Measurements from ENCODE around the gene BZW1. TPM values are rescaled to one million over a fixed set of nuclear protein-coding genes. Genes with fewer than 3 reads are reported as not detected.

BZW1 gene
- polyA plus RNA-seq, 1 of the 3 experiments (the other 2 are of a cell fraction), result 131 TPM

DNA sequence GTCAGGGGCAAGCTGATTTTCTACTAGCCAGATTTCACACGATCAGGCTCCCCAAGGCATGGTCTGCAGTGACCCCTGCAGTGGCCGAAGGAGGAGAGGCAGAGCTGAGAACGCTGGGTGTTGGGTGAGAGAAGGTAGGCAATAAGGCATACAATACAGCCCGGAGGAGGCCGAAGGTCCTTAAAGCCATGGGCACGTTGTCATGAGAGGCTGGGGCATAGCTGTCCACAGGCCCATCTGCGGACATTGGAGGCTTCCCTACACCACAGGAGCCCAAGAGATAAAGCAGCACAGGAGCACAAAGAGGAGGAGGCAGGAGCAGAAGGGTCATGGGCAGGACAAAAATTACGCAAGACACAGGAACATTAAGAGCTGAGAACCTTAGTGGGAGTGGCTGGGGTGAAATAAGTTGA is 16.7 kb upstream of the BZW1 start:
- ChIA-PET POLR2A (no interaction called here), CTCF (interaction anchor here (1.0 kb wide), 1 partner anchor 82 kb away, joined by 5 read pairs; no protein-coding TSS in a partner anchor)
- Histone ChIP-seq H3K9ac (no peak overlapping the region), H2AFZ (ENCODE audit: low read depth) (0 out of 2 replicates have a peak overlapping the region, but pooled peaks have one; percentile 11), H3K4me2 (no peak overlapping the region), H4K20me1 (ENCODE audit: insufficient read depth) (no peaks in the 10 kb centered on the region), H3K9me3 (no peaks in the 10 kb centered on the region), H3K9me2 (no peaks in the 10 kb centered on the region), H3K4me1 (ENCODE audit: control insufficient read depth in 1 of 2, insufficient read depth in 2 of 2, low read depth in 1 of 2, low read length in 1 of 2) (no peaks in the 10 kb centered on the region), H3K27ac (ENCODE audit: low read depth in 2 of 2, low read length in 1 of 2) (no peak overlapping the region), H3K27me3 (ENCODE audit: insufficient read depth) (no peaks in the 10 kb centered on the region), H3K79me2 (ENCODE audit: insufficient read depth) (no peaks in the 10 kb centered on the region), H3K4me3 (ENCODE audit: low read depth in 2 of 2, low read length in 1 of 2) (no peak overlapping the region), H3K36me3 (replicated peaks in 1 of 2; ENCODE audit: control insufficient read depth in 1 of 2, insufficient read depth in 2 of 2, low read length in 1 of 2) (no peaks in the 10 kb centered on the region), H3F3A (replicated peaks; ENCODE audit: insufficient read depth) (no peaks in the 10 kb centered on the region)
- TF ChIP-seq RAD21 (IDR thresholded peaks at IDR 0.05; ENCODE audit: low read length) (peak; percentile 14; the same call in 1 of the 2 replicates), GABPA (IDR thresholded peaks at IDR 0.05; ENCODE audit: low read depth) (no peak), POLR2AphosphoS5 (IDR thresholded peaks at IDR 0.05; ENCODE audit: low read depth, low read length) (no peak)
- TF ChIP-seq, protein P1, sequence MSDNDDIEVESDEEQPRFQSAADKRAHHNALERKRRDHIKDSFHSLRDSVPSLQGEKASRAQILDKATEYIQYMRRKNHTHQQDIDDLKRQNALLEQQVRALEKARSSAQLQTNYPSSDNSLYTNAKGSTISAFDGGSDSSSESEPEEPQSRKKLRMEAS (IDR thresholded peaks at IDR 0.05; ENCODE audit: low read depth), result no peak
- TF ChIP-seq, protein P2, sequence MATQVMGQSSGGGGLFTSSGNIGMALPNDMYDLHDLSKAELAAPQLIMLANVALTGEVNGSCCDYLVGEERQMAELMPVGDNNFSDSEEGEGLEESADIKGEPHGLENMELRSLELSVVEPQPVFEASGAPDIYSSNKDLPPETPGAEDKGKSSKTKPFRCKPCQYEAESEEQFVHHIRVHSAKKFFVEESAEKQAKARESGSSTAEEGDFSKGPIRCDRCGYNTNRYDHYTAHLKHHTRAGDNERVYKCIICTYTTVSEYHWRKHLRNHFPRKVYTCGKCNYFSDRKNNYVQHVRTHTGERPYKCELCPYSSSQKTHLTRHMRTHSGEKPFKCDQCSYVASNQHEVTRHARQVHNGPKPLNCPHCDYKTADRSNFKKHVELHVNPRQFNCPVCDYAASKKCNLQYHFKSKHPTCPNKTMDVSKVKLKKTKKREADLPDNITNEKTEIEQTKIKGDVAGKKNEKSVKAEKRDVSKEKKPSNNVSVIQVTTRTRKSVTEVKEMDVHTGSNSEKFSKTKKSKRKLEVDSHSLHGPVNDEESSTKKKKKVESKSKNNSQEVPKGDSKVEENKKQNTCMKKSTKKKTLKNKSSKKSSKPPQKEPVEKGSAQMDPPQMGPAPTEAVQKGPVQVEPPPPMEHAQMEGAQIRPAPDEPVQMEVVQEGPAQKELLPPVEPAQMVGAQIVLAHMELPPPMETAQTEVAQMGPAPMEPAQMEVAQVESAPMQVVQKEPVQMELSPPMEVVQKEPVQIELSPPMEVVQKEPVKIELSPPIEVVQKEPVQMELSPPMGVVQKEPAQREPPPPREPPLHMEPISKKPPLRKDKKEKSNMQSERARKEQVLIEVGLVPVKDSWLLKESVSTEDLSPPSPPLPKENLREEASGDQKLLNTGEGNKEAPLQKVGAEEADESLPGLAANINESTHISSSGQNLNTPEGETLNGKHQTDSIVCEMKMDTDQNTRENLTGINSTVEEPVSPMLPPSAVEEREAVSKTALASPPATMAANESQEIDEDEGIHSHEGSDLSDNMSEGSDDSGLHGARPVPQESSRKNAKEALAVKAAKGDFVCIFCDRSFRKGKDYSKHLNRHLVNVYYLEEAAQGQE (IDR thresholded peaks at IDR 0.05; ENCODE audit: low read depth, low read length), result no peak
- TF ChIP-seq, protein P3, sequence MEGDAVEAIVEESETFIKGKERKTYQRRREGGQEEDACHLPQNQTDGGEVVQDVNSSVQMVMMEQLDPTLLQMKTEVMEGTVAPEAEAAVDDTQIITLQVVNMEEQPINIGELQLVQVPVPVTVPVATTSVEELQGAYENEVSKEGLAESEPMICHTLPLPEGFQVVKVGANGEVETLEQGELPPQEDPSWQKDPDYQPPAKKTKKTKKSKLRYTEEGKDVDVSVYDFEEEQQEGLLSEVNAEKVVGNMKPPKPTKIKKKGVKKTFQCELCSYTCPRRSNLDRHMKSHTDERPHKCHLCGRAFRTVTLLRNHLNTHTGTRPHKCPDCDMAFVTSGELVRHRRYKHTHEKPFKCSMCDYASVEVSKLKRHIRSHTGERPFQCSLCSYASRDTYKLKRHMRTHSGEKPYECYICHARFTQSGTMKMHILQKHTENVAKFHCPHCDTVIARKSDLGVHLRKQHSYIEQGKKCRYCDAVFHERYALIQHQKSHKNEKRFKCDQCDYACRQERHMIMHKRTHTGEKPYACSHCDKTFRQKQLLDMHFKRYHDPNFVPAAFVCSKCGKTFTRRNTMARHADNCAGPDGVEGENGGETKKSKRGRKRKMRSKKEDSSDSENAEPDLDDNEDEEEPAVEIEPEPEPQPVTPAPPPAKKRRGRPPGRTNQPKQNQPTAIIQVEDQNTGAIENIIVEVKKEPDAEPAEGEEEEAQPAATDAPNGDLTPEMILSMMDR (IDR thresholded peaks at IDR 0.05), result peak; percentile 12; the same call in 1 of the 2 replicates
- no peak for DNase-seq
- WGBS (ENCODE audit: low lambda C conversion rate), result 81% methylated on average over 8 of the region's 8 CpGs

DNA sequence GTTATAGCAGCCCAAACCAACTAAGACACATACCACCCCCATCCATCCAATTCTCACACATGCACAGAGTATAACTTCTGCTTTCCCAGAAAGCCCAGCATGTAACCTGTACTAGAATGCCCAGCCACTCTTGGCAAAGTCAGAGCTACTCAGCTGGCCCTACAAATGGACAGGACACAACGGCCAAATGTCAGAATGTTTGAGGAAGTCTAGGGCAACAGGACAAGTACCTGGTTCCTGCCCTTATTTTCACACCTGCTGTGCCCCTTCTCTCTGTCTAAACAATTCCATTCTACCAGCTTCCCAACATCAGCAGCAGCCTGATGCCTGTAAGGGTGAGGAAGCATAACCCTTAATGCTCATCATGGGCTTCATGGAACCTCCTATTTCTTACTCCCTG is 15.1 kb upstream of the BZW1 start:
- CTCF ChIA-PET, result interaction anchor here (1.1 kb wide), 1 partner anchor 51 kb away, joined by 4 read pairs; no protein-coding TSS in a partner anchor
- Histone ChIP-seq H3K9me2 (no peaks in the 10 kb centered on the region), H3K27me3 (ENCODE audit: insufficient read depth) (no peaks in the 10 kb centered on the region)
- TF ChIP-seq SMC3 (IDR thresholded peaks at IDR 0.05; ENCODE audit: low read depth, low read length), result no peak
- TF ChIP-seq ELF1 (IDR thresholded peaks at IDR 0.05), result no peak
- no peak for TF ChIP-seq FOXM1 (IDR thresholded peaks at IDR 0.05; ENCODE audit: low read depth)
- TF ChIP-seq, protein P4, sequence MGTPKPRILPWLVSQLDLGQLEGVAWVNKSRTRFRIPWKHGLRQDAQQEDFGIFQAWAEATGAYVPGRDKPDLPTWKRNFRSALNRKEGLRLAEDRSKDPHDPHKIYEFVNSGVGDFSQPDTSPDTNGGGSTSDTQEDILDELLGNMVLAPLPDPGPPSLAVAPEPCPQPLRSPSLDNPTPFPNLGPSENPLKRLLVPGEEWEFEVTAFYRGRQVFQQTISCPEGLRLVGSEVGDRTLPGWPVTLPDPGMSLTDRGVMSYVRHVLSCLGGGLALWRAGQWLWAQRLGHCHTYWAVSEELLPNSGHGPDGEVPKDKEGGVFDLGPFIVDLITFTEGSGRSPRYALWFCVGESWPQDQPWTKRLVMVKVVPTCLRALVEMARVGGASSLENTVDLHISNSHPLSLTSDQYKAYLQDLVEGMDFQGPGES (IDR thresholded peaks at IDR 0.05; ENCODE audit: low read depth, low read length), result no peak
- TF ChIP-seq MEF2A (IDR thresholded peaks at IDR 0.05; ENCODE audit: borderline replicate concordance, low read depth), result no peak
- TF ChIP-seq YY1 (IDR thresholded peaks at IDR 0.05; ENCODE audit: low read depth), result no peak
- TF ChIP-seq, protein P5, sequence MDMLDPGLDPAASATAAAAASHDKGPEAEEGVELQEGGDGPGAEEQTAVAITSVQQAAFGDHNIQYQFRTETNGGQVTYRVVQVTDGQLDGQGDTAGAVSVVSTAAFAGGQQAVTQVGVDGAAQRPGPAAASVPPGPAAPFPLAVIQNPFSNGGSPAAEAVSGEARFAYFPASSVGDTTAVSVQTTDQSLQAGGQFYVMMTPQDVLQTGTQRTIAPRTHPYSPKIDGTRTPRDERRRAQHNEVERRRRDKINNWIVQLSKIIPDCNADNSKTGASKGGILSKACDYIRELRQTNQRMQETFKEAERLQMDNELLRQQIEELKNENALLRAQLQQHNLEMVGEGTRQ (IDR thresholded peaks at IDR 0.05; ENCODE audit: borderline replicate concordance, low read depth, low read length), result no peak
- TF ChIP-seq, protein P2 (IDR thresholded peaks at IDR 0.05; ENCODE audit: low read depth, low read length), result no peak
- TF ChIP-seq RCOR1 (IDR thresholded peaks at IDR 0.05; ENCODE audit: low read length), result no peak
- no peak for TF ChIP-seq RAD21 (IDR thresholded peaks at IDR 0.05; ENCODE audit: low read length)
- TF ChIP-seq RXRA (IDR thresholded peaks at IDR 0.05; ENCODE audit: borderline replicate concordance, low read depth), result no peak
- no peak for TF ChIP-seq GABPA (IDR thresholded peaks at IDR 0.05; ENCODE audit: low read depth)

More for the DNA sequence above, 15.1 kb upstream of the BZW1 start:
- no peak overlapping the region for H3K4me3 ChIP-seq (ENCODE audit: low read depth in 2 of 2, low read length in 1 of 2)
- H3K4me2 ChIP-seq, result no peak overlapping the region
- no peaks in the 10 kb centered on the region for H3K79me2 ChIP-seq (ENCODE audit: insufficient read depth)
- 56% methylated on average over 1 of the region's 1 CpG for WGBS (ENCODE audit: low lambda C conversion rate)
- no peaks in the 10 kb centered on the region for H4K20me1 ChIP-seq (ENCODE audit: insufficient read depth)
- no peaks in the 10 kb centered on the region for H3K36me3 ChIP-seq (replicated peaks in 1 of 2; ENCODE audit: control insufficient read depth in 1 of 2, insufficient read depth in 2 of 2, low read length in 1 of 2)
- H3F3A ChIP-seq (replicated peaks; ENCODE audit: insufficient read depth), result no peaks in the 10 kb centered on the region
- POLR2A ChIA-PET, result no interaction called here
- no peaks in the 10 kb centered on the region for H3K4me1 ChIP-seq (ENCODE audit: control insufficient read depth in 1 of 2, insufficient read depth in 2 of 2, low read depth in 1 of 2, low read length in 1 of 2)
- no peaks in the 10 kb centered on the region for H3K9me3 ChIP-seq
- H3K9ac ChIP-seq, result no peak overlapping the region
- no peak overlapping the region for H2AFZ ChIP-seq (ENCODE audit: low read depth)
- no peak overlapping the region for H3K27ac ChIP-seq (ENCODE audit: low read depth in 2 of 2, low read length in 1 of 2)
- no peak for DNase-seq
